K562 (cell line): ENCODE measurements around the gene AZU1. TPM values are rescaled to one million over a fixed set of nuclear protein-coding genes. Genes with fewer than 3 reads are reported as not detected.

Experiments
- ATAC-seq: fragments of 200-7000 bp; cut with Tn5 transposase; 3 replicates; pipeline ENCODE4 v1.9.1; 2020; ENCODE audit warnings: moderate library complexity
- BruUV-seq: library from RNA; stranded (reverse); fragments of 400-500 nt; replicated peaks from 2 replicates; lab custom pipeline; 2021; lab: Mats Ljungman, UMichigan
- CTCF ChIA-PET: fragments of 300-600 bp; formaldehyde crosslinking; extraction: SDS; loops from one replicate; lab custom pipeline; 2021; ENCODE audit warnings: low intra/inter-chr PET ratio; lab: Yijun Ruan, JAX
- POLR2A ChIA-PET: fragments of 300-600, 350-650 bp; sonication (Branson Sonifier 250); formaldehyde crosslinking; extraction: SDS; loops from one replicate; lab custom pipeline; 2021; ENCODE audit warnings: antibody characterized with exemption, inconsistent platforms; lab: Yijun Ruan, JAX
- DNase-seq, 4 experiments: peaks; one replicate each; pipeline versions ENCODE4 v3.0.0 to v3.0.0-alpha.2; 2011 to 2018; ENCODE audit warnings: low spot score in 3 of 4, mixed read lengths in 3 of 4; ENCODE audit errors: extremely low read depth in 1 of 4
- FAIRE-seq: peaks from 2 replicates; lab custom pipeline; 2011; peaks lifted over from hg19 to GRCh38; lab: Jason Lieb, UNC
- H2AFZ ChIP-seq: 2 replicates; pipeline ENCODE4 v1.6.0; 2011; ENCODE audit warnings: low read depth, low read length, control low read depth, inconsistent platforms
- H3K27ac ChIP-seq: fragments of 200-600 bp; 3 replicates; pipeline ENCODE4 v1.8.0; 2011; ENCODE audit warnings: low read depth, mild to moderate bottlenecking, control low read depth, inconsistent platforms, low read length, moderate library complexity, mixed read lengths; ENCODE audit errors: extremely low read depth
- H3K27me3 ChIP-seq, 2 experiments: fragments of 300-600 bp in 1 of 2; 2 replicates in 1 of 2; 3 replicates in 1 of 2; pipeline versions ENCODE4 v1.6.0 to v1.8.0; 2011; ENCODE audit warnings: inconsistent platforms in 2 of 2, low read length in 2 of 2, mild to moderate bottlenecking in 1 of 2, mixed read lengths in 1 of 2, moderate library complexity in 1 of 2; ENCODE audit not compliant: control insufficient read depth in 2 of 2, insufficient read depth in 2 of 2
- H3K36me3 ChIP-seq: fragments of 300-600 bp; 3 replicates; pipeline ENCODE4 v1.8.0; 2011; ENCODE audit warnings: mild to moderate bottlenecking, low read length, inconsistent platforms; ENCODE audit not compliant: control insufficient read depth, insufficient read depth
- H3K4me1 ChIP-seq, 2 experiments: fragments of 200-600 bp in 1 of 2; replicated peaks in 1 of 2; 2 replicates in 1 of 2; 3 replicates in 1 of 2; pipeline versions ENCODE4 v1.5.1 to v1.8.0; 2011; ENCODE audit warnings: inconsistent platforms in 2 of 2, low read length in 2 of 2, mild to moderate bottlenecking in 1 of 2, mixed read lengths in 1 of 2, moderate library complexity in 1 of 2; ENCODE audit not compliant: control insufficient read depth in 2 of 2, insufficient read depth in 2 of 2
- H3K4me2 ChIP-seq: 2 replicates; pipeline ENCODE4 v1.6.1; 2011; ENCODE audit warnings: low read length, control low read depth, inconsistent platforms, mixed read lengths; ENCODE audit not compliant: insufficient read depth
- H3K4me3 ChIP-seq: fragments of 200-600 bp; sonication (generic), shearing (Covaris generic); 2 replicates; pipeline ENCODE4 v1.5.1; 2016; ENCODE audit warnings: control low read depth, inconsistent platforms
- H3K79me2 ChIP-seq: fragments of 200-600 bp; 3 replicates; pipeline ENCODE4 v1.8.0; 2011; ENCODE audit warnings: low read length, inconsistent platforms; ENCODE audit not compliant: control insufficient read depth, insufficient read depth
- H3K9ac ChIP-seq, 2 experiments: 2 replicates each; pipeline versions ENCODE4 v1.6.0 to v1.6.1; 2011; ENCODE audit warnings: low read depth in 2 of 2, low read length in 2 of 2, control low read depth in 1 of 2, inconsistent platforms in 1 of 2, mild to moderate bottlenecking in 1 of 2, mixed read lengths in 1 of 2; ENCODE audit not compliant: insufficient read depth in 1 of 2
- H3K9me1 ChIP-seq: one replicate; pipeline ENCODE4 v1.6.0; 2011; ENCODE audit warnings: inconsistent platforms, mild to moderate bottlenecking, low read length, moderate library complexity; ENCODE audit not compliant: control insufficient read depth, insufficient read depth
- H3K9me3 ChIP-seq: replicated peaks from 2 replicates; pipeline ENCODE4 v1.5.1; 2011; ENCODE audit warnings: low read depth, low read length, inconsistent platforms; ENCODE audit not compliant: control insufficient read depth, insufficient read depth
- H4K20me1 ChIP-seq: replicated peaks from 2 replicates; pipeline ENCODE4 v1.6.1; 2011; ENCODE audit warnings: low read length, inconsistent platforms, mixed read lengths; ENCODE audit not compliant: control insufficient read depth, insufficient read depth
- CHD1 ChIP-seq: fragments of 200-600 bp; sonication (generic); IDR thresholded peaks from one replicate; pipeline ENCODE4 v1.6.1; 2012; ENCODE audit warnings: mild to moderate bottlenecking, moderate library complexity, low read length, inconsistent platforms
- GMEB1 ChIP-seq: fragments of 250-450 bp; sonication (Bioruptor Pico); IDR thresholded peaks from 2 replicates; pipeline ENCODE4 v1.4.0; 2020; ENCODE audit warnings: mild to moderate bottlenecking
- NONO ChIP-seq, 2 experiments: fragments of 200-400 bp in 1 of 2; fragments of 450-650 bp in 1 of 2; formaldehyde crosslinking in 1 of 2; IDR thresholded peaks; 2 replicates each; pipeline ENCODE4 v1.6.1; 2017; ENCODE audit warnings: low read depth in 2 of 2, mild to moderate bottlenecking in 2 of 2, moderate library complexity in 2 of 2, low read length in 1 of 2
- POLR2G ChIP-seq: fragments of 200-400 bp; formaldehyde crosslinking; IDR thresholded peaks from 2 replicates; pipeline ENCODE4 v1.6.1; 2017; ENCODE audit warnings: low read depth, mild to moderate bottlenecking, antibody characterized with exemption, low read length, moderate library complexity
- RBFOX2 ChIP-seq: fragments of 200-400 bp; formaldehyde crosslinking; IDR thresholded peaks from 2 replicates; pipeline ENCODE4 v1.6.1; 2017; ENCODE audit warnings: low read depth, mild to moderate bottlenecking, low read length, moderate library complexity
- RBM14 ChIP-seq: fragments of 200-400 bp; formaldehyde crosslinking; IDR thresholded peaks from 2 replicates; pipeline ENCODE4 v1.6.1; 2018; ENCODE audit warnings: low read depth, mild to moderate bottlenecking, low read length, moderate library complexity, borderline replicate concordance; ENCODE audit not compliant: insufficient read depth
- SMAD4 ChIP-seq: fragments of 250-450 bp; sonication (Bioruptor Pico); conservative IDR thresholded peaks from 2 replicates; pipeline ENCODE4 v1.8.0; 2021; ENCODE audit warnings: inconsistent platforms, mild to moderate bottlenecking, moderate library complexity
- VEZF1 ChIP-seq: fragments of 200-800 bp; sonication (Bioruptor generic); IDR thresholded peaks from 2 replicates; pipeline ENCODE4 v1.6.1; 2017; ENCODE audit warnings: missing genetic modification characterization, missing compliant biosample characterization
- ZBTB7A ChIP-seq: IDR thresholded peaks from 2 replicates; pipeline ENCODE4 v1.6.1; 2011; ENCODE audit warnings: low read depth, mild to moderate bottlenecking, low read length, moderate library complexity, borderline replicate concordance; ENCODE audit not compliant: control insufficient read depth
- WGBS: fragments of 100-300 bp; shearing (Covaris generic); methylation state at CpG from one replicate; pipeline ENCODE4 v1.1.6; 2016; ENCODE audit warnings: low coverage, mixed read lengths; ENCODE audit not compliant: insufficient coverage; ENCODE audit errors: missing lambda C conversion rate; 5-methylcytosine and 5-hydroxymethylcytosine counted together
- in situ Hi-C: fragments of 300-500 bp; cut with MboI; formaldehyde crosslinking; loops from 4 replicates; pipeline ENCODE4 v1.15.0; 2018; ENCODE audit warnings: inconsistent platforms, mixed read lengths
- intact Hi-C: fragments of 100-400 bp; cut with micrococcal nuclease; formaldehyde crosslinking; loops from 2 replicates; pipeline ENCODE4 v1.14.2; 2022
- polyA plus RNA-seq, 8 experiments: library from polyadenylated mRNA; depleted of rRNA in 4 of 8; stranded (reverse) in 5 of 8; unstranded in 3 of 8; fragments of >200 nt; fragmentation: Nextera tagmentation in 2 of 8; fragmentation: Illumina TruSeq in 1 of 8; extraction: Ambion mirVana in 2 of 8; extraction: Trizol in 1 of 8; gene quantifications; 2 replicates each; pipeline versions ENCODE4 v1.2.1 to v1.2.3, GENCODE V29; 2011 to 2014; ENCODE audit warnings: inconsistent platforms in 1 of 8, missing spikeins in 1 of 8
- total RNA-seq, 7 experiments: library from RNA; depleted of rRNA in 6 of 7; stranded (reverse); fragments of >200 nt in 6 of 7; fragmentation: Illumina TruSeq in 2 of 7; extraction: Trizol in 2 of 7; gene quantifications; 2 replicates each; pipeline versions ENCODE4 v1.2.1 to v1.2.3, GENCODE V29; 2011 to 2021; ENCODE audit warnings: low replicate concordance in 1 of 7
- TF ChIP-seq, protein P1 (sequence below), 2 experiments: IDR thresholded peaks; 2 replicates each; pipeline ENCODE4 v1.6.1; 2011; ENCODE audit warnings: borderline replicate concordance in 1 of 2, control low read depth in 1 of 2, low read depth in 1 of 2, low read length in 1 of 2, mild to moderate bottlenecking in 1 of 2, mixed read lengths in 1 of 2, moderate library complexity in 1 of 2; ENCODE audit not compliant: insufficient read depth in 1 of 2, insufficient read length in 1 of 2, poor library complexity in 1 of 2, severe bottlenecking in 1 of 2; ENCODE audit errors: extremely low read depth in 1 of 2

AZU1 gene
- total and polyA plus RNA-seq, 9 of the 15 experiments (the other 6 are each of a cell fraction or from before 2014, with no cell fraction given) = 0.29 to 1.9 (median 0.59) TPM; not detected in 3

- peak within 1 kb of the TSS; percentile 83 for H3K27ac ChIP-seq
- WGBS = 1% methylated on average over 13 of the region's 86 CpGs
- intact Hi-C loops (no loop called here), in situ Hi-C loops (no loop called here)
- H3K9ac ChIP-seq = peak within 1 kb of the TSS; percentile 62 to 93
- H3K4me1 ChIP-seq = peaks cover 15 to 67% of the 10 kb centered on the region in 2 experiments
- no peaks in the 10 kb centered on the region for H3K27me3 ChIP-seq
- BruUV-seq = no TSS peak
- FAIRE-seq (no peak), DNase-seq (peak in 3 of 4 experiments; percentile 56 to 79 (median 70)), ATAC-seq (peak; percentile 64)
- no peaks in the 10 kb centered on the region for H4K20me1 ChIP-seq
- peaks cover 22% of the 10 kb centered on the region; the same call in 2 of the 3 replicates for H3K79me2 ChIP-seq
- no peaks in the 10 kb centered on the region for H3K9me1 ChIP-seq
- POLR2A ChIA-PET = interaction anchor here (0.6 kb wide), 2 partner anchors 57 to 301 kb away, joined by 3 to 4 read pairs; no protein-coding TSS in a partner anchor
- no peaks in the 10 kb centered on the region for H3K9me3 ChIP-seq
- no peaks in the 10 kb centered on the region for H3K36me3 ChIP-seq
- H2AFZ ChIP-seq = peak within 1 kb of the TSS; percentile 68
- TF ChIP-seq NONO (IDR thresholded peaks at IDR 0.05; ENCODE audit: low read depth in 2 of 2, low read length in 1 of 2) = 0 out of 4 replicates have a peak, but pooled peaks of 1 of the 2 experiments have one; percentile 22
- TF ChIP-seq RBFOX2 = 0 out of 2 replicates have a peak, but pooled peaks have one; percentile 22
- TF ChIP-seq CHD1 = no peak
- 0 out of 2 replicates have a peak, but pooled peaks have one; percentile 27 for TF ChIP-seq RBM14
- 0 out of 2 replicates have a peak, but pooled peaks have one; percentile 6 for TF ChIP-seq SMAD4 (CRISPR knock-in tag)
- TF ChIP-seq, protein P1, sequence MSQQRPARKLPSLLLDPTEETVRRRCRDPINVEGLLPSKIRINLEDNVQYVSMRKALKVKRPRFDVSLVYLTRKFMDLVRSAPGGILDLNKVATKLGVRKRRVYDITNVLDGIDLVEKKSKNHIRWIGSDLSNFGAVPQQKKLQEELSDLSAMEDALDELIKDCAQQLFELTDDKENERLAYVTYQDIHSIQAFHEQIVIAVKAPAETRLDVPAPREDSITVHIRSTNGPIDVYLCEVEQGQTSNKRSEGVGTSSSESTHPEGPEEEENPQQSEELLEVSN (IDR thresholded peaks at IDR 0.05; ENCODE audit: borderline replicate concordance in 1 of 2, extremely low read depth in 1 of 2, insufficient read depth in 1 of 2, insufficient read length in 1 of 2, low read depth in 1 of 2, low read length in 1 of 2, poor library complexity in 1 of 2, severe bottlenecking in 1 of 2) = peak in 1 of 2 experiments; percentile 41
- TF ChIP-seq POLR2G = peak; percentile 43; the same call in 1 of the 2 replicates
- TF ChIP-seq VEZF1 = peak; percentile 72
- no peak for TF ChIP-seq GMEB1 (CRISPR knock-in tag)
- TF ChIP-seq ZBTB7A = peak; percentile 100
- CTCF ChIA-PET = no interaction called here
- H3K4me3 ChIP-seq = peak within 1 kb of the TSS; percentile 85
- H3K4me2 ChIP-seq = peak within 1 kb of the TSS; percentile 71
Measured at GRCh38 chr19:821825-822503, 5.7 kb upstream of the AZU1 start, which contains the start of gene PLPPR3. Gene PLPPR3, minus strand, starts transcription at chr19:821955. Its CDS starts 396 bp downstream, at chr19:821559.
